ENCODE measurements around the gene SLC22A23. TPM values are rescaled to one million over a fixed set of nuclear protein-coding genes. Genes with fewer than 3 reads are reported as not detected.

SLC22A23 gene
- total RNA-seq, 1 donor from 2014 or later, result 14.6 TPM

- Mint-ChIP-seq H3K27me3 (ENCODE audit: low read depth) (no peaks in the 10 kb centered on the region), H3K27ac (ENCODE audit: unreplicated experiment) (no peak overlapping the region), H3K4me3 (peak overlapping the region; percentile 17), H3K4me1 (peaks cover 28% of the 10 kb centered on the region), H3K9me3 (peaks cover 8% of the 10 kb centered on the region), H3K36me3 (ENCODE audit: low read depth) (peaks cover 15% of the 10 kb centered on the region)
- no peak for DNase-seq (ENCODE audit: low read depth, low spot score)
- no peak for TF ChIP-seq CTCF (conservative IDR thresholded peaks at IDR 0.05)
Measured at GRCh38 chr6:3220366-3220765, 236.5 kb downstream of the SLC22A23 start.

Other genes with a start within 250 kb of the SLC22A23 start
- gene TUBB2B, start 229.4 kb downstream of the SLC22A23 start, total RNA-seq, result 655 and 665 TPM in 2 replicates
- gene PSMG4, start 198.1 kb downstream of the SLC22A23 start, total RNA-seq, result 26.3 and 27.9 TPM in 2 replicates